ENCODE results near the gene GHR. TPM values are rescaled to one million over a fixed set of nuclear protein-coding genes. Genes with fewer than 3 reads are reported as not detected.

GHR gene
- total and polyA plus RNA-seq, 2 of the 8 experiments (the other 6 are each of a cell fraction or from before 2014, with no cell fraction given): 0.15 to 0.19 TPM

DNA sequence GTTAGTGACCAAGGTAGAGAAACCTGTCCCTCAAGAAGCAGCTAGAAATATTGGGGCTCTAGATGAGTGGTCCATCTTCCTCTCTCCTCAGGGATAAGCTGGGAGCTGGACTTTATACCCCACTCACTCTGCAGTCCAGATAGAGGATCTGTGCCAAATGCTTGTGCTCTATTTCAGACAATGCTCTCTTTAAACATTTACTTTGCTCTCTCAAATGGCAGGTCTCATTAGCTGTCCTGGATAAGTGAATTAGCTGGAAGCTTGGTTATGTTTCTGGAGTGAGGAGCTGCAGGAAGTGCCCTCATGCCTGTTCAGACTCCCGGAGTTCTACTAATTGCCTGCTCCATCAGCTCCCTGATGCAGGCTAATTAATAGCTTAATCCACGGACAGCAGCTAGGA lies 182.3 kb downstream of the GHR start (continued):
- TF ChIP-seq, protein P1, sequence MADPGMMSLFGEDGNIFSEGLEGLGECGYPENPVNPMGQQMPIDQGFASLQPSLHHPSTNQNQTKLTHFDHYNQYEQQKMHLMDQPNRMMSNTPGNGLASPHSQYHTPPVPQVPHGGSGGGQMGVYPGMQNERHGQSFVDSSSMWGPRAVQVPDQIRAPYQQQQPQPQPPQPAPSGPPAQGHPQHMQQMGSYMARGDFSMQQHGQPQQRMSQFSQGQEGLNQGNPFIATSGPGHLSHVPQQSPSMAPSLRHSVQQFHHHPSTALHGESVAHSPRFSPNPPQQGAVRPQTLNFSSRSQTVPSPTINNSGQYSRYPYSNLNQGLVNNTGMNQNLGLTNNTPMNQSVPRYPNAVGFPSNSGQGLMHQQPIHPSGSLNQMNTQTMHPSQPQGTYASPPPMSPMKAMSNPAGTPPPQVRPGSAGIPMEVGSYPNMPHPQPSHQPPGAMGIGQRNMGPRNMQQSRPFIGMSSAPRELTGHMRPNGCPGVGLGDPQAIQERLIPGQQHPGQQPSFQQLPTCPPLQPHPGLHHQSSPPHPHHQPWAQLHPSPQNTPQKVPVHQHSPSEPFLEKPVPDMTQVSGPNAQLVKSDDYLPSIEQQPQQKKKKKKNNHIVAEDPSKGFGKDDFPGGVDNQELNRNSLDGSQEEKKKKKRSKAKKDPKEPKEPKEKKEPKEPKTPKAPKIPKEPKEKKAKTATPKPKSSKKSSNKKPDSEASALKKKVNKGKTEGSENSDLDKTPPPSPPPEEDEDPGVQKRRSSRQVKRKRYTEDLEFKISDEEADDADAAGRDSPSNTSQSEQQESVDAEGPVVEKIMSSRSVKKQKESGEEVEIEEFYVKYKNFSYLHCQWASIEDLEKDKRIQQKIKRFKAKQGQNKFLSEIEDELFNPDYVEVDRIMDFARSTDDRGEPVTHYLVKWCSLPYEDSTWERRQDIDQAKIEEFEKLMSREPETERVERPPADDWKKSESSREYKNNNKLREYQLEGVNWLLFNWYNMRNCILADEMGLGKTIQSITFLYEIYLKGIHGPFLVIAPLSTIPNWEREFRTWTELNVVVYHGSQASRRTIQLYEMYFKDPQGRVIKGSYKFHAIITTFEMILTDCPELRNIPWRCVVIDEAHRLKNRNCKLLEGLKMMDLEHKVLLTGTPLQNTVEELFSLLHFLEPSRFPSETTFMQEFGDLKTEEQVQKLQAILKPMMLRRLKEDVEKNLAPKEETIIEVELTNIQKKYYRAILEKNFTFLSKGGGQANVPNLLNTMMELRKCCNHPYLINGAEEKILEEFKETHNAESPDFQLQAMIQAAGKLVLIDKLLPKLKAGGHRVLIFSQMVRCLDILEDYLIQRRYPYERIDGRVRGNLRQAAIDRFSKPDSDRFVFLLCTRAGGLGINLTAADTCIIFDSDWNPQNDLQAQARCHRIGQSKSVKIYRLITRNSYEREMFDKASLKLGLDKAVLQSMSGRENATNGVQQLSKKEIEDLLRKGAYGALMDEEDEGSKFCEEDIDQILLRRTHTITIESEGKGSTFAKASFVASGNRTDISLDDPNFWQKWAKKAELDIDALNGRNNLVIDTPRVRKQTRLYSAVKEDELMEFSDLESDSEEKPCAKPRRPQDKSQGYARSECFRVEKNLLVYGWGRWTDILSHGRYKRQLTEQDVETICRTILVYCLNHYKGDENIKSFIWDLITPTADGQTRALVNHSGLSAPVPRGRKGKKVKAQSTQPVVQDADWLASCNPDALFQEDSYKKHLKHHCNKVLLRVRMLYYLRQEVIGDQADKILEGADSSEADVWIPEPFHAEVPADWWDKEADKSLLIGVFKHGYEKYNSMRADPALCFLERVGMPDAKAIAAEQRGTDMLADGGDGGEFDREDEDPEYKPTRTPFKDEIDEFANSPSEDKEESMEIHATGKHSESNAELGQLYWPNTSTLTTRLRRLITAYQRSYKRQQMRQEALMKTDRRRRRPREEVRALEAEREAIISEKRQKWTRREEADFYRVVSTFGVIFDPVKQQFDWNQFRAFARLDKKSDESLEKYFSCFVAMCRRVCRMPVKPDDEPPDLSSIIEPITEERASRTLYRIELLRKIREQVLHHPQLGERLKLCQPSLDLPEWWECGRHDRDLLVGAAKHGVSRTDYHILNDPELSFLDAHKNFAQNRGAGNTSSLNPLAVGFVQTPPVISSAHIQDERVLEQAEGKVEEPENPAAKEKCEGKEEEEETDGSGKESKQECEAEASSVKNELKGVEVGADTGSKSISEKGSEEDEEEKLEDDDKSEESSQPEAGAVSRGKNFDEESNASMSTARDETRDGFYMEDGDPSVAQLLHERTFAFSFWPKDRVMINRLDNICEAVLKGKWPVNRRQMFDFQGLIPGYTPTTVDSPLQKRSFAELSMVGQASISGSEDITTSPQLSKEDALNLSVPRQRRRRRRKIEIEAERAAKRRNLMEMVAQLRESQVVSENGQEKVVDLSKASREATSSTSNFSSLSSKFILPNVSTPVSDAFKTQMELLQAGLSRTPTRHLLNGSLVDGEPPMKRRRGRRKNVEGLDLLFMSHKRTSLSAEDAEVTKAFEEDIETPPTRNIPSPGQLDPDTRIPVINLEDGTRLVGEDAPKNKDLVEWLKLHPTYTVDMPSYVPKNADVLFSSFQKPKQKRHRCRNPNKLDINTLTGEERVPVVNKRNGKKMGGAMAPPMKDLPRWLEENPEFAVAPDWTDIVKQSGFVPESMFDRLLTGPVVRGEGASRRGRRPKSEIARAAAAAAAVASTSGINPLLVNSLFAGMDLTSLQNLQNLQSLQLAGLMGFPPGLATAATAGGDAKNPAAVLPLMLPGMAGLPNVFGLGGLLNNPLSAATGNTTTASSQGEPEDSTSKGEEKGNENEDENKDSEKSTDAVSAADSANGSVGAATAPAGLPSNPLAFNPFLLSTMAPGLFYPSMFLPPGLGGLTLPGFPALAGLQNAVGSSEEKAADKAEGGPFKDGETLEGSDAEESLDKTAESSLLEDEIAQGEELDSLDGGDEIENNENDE (IDR thresholded peaks at IDR 0.05; ENCODE audit: insufficient replicate concordance, low read length): no peak
- TF ChIP-seq BRCA1 (IDR thresholded peaks at IDR 0.05; ENCODE audit: low read depth, low read length): no peak

Data from H1 (cell line).